Loucy (cell line): ENCODE measurements around the gene SAE1.

Source experiments
- H2AFZ ChIP-seq: fragments of 200-600 bp; sonication (generic); 2 replicates; pipeline ENCODE4 v1.6.0; 2016; ENCODE audit warnings: antibody characterized with exemption, mild to moderate bottlenecking, low read length, moderate library complexity
- H3F3A ChIP-seq: fragments of 200-600 bp; 2 replicates; pipeline ENCODE4 v1.6.0; 2016; ENCODE audit warnings: antibody characterized with exemption, low read depth, mild to moderate bottlenecking
- H3K27me3 ChIP-seq: fragments of 200-600 bp; sonication (generic); 2 replicates; pipeline ENCODE4 v1.6.1; 2014; ENCODE audit warnings: low read length, mild to moderate bottlenecking; ENCODE audit not compliant: insufficient read depth, poor library complexity, severe bottlenecking
- H3K36me3 ChIP-seq: fragments of 200-600 bp; sonication (generic); 2 replicates; pipeline ENCODE4 v1.6.1; 2016; ENCODE audit warnings: low read length; ENCODE audit not compliant: insufficient read depth
- H3K4me1 ChIP-seq: fragments of 200-600 bp; sonication (generic); 2 replicates; pipeline ENCODE4 v1.5.1; 2014; ENCODE audit warnings: low read length, mild to moderate bottlenecking; ENCODE audit not compliant: insufficient read depth, poor library complexity, severe bottlenecking
- H3K4me2 ChIP-seq: fragments of 200-600 bp; sonication (generic); 2 replicates; pipeline ENCODE4 v1.6.0; 2014; ENCODE audit warnings: antibody characterized with exemption, low read length, low read depth, mild to moderate bottlenecking; ENCODE audit not compliant: poor library complexity, severe bottlenecking
- H3K4me3 ChIP-seq: fragments of 200-600 bp; sonication (generic); 2 replicates; pipeline ENCODE4 v1.5.1; 2014; ENCODE audit warnings: low read length, mild to moderate bottlenecking, mixed read lengths; ENCODE audit not compliant: poor library complexity, severe bottlenecking
- H3K79me2 ChIP-seq: fragments of 200-600 bp; sonication (generic); 2 replicates; pipeline ENCODE4 v1.6.1; 2014; ENCODE audit warnings: low read length; ENCODE audit not compliant: insufficient read depth
- H3K9ac ChIP-seq: fragments of 200-600 bp; sonication (generic); 2 replicates; pipeline ENCODE4 v1.6.0; 2014; ENCODE audit warnings: mild to moderate bottlenecking, low read depth, low read length, moderate library complexity; ENCODE audit not compliant: poor library complexity, severe bottlenecking
- H3K9me2 ChIP-seq: fragments of 200-600 bp; sonication (generic); replicated peaks from 2 replicates; pipeline ENCODE4 v1.6.1; 2016; ENCODE audit warnings: low read depth, low read length, mixed read lengths
- H3K9me3 ChIP-seq: fragments of 200-600 bp; sonication (generic); 2 replicates; pipeline ENCODE4 v1.6.1; 2014; ENCODE audit warnings: mild to moderate bottlenecking, antibody characterized with exemption, low read length, low read depth; ENCODE audit not compliant: insufficient read depth
- H4K20me1 ChIP-seq: fragments of 200-600 bp; sonication (generic); 2 replicates; pipeline ENCODE4 v1.6.0; 2014; ENCODE audit warnings: antibody characterized with exemption, low read length, mild to moderate bottlenecking; ENCODE audit not compliant: insufficient read depth, poor library complexity, severe bottlenecking
- EZH2phosphoT487 ChIP-seq: fragments of 200-600 bp; IDR thresholded peaks from 2 replicates; pipeline ENCODE4 v1.6.1; 2018; ENCODE audit warnings: antibody characterized with exemption, mild to moderate bottlenecking, moderate library complexity, borderline replicate concordance
- TF ChIP-seq, protein P1 (sequence below): fragments of 200-600 bp; sonication (generic); conservative IDR thresholded peaks from 2 replicates; pipeline ENCODE4 v1.5.1; 2014; ENCODE audit warnings: mild to moderate bottlenecking, antibody characterized with exemption, low read length

Gene SAE1

DNA sequence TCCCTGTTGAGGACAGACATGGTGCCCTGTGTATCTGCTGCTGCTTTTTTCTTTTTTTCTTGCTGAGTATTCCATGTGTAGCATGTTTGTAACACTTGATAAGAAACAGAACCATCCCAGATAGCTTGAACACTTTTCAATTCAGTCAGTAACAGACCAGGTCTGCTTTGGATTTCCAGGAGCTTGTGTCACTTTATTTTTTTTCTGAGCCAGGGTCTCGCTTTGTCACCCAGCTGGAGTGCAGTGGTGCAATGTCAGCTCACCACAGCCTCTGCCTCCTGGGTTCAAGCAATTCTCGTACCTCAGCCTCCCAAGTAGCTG lies 56.7 kb downstream of the SAE1 start:
- Histone ChIP-seq H2AFZ (no peak overlapping the region), H3K9me2 (no peaks in the 10 kb centered on the region), H3K9ac (no peak overlapping the region), H3K4me2 (no peak overlapping the region), H4K20me1 (peaks cover 37% of the 10 kb centered on the region), H3K36me3 (peaks cover 86% of the 10 kb centered on the region; the same call in 1 of the 2 replicates), H3F3A (no peaks in the 10 kb centered on the region), H3K79me2 (peaks cover 55% of the 10 kb centered on the region; the same call in 1 of the 2 replicates), H3K27me3 (no peaks in the 10 kb centered on the region), H3K9me3 (no peaks in the 10 kb centered on the region), H3K4me3 (no peak overlapping the region), H3K4me1 (no peaks in the 10 kb centered on the region)
- TF ChIP-seq EZH2phosphoT487: no peak
- TF ChIP-seq, protein P1, sequence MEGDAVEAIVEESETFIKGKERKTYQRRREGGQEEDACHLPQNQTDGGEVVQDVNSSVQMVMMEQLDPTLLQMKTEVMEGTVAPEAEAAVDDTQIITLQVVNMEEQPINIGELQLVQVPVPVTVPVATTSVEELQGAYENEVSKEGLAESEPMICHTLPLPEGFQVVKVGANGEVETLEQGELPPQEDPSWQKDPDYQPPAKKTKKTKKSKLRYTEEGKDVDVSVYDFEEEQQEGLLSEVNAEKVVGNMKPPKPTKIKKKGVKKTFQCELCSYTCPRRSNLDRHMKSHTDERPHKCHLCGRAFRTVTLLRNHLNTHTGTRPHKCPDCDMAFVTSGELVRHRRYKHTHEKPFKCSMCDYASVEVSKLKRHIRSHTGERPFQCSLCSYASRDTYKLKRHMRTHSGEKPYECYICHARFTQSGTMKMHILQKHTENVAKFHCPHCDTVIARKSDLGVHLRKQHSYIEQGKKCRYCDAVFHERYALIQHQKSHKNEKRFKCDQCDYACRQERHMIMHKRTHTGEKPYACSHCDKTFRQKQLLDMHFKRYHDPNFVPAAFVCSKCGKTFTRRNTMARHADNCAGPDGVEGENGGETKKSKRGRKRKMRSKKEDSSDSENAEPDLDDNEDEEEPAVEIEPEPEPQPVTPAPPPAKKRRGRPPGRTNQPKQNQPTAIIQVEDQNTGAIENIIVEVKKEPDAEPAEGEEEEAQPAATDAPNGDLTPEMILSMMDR: no peak

DNA sequence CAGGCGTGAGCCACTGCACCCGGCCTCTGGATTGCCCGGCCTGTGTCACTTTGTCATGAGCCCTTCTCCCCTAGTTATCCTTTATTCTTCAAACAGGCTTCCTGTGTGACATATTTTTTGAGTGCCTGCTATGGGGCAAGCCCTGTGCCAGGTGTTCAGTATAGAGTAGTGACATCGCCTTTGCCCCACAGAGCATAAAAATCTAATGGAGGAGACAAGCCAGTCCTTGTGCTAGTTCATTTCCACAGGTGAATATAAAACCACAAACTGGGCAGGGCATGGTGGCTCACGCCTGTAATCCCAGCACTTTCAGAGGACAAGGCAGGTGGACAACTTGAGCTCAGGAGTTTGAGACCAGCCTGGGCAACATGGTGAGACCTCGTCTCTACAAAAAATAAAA lies 57.2 kb downstream of the SAE1 start:
- Histone ChIP-seq H3K4me3 (no peak overlapping the region), H3K27me3 (no peaks in the 10 kb centered on the region), H3K9ac (no peak overlapping the region), H3K9me3 (no peaks in the 10 kb centered on the region), H3K4me2 (no peak overlapping the region), H3K36me3 (peaks cover 81% of the 10 kb centered on the region; the same call in 1 of the 2 replicates), H4K20me1 (peaks cover 40% of the 10 kb centered on the region), H3K79me2 (peaks cover 55% of the 10 kb centered on the region; the same call in 1 of the 2 replicates), H3K4me1 (no peaks in the 10 kb centered on the region), H3K9me2 (no peaks in the 10 kb centered on the region), H3F3A (no peaks in the 10 kb centered on the region), H2AFZ (no peak overlapping the region)
- TF ChIP-seq EZH2phosphoT487: no peak
- TF ChIP-seq, protein P1: no peak

DNA sequence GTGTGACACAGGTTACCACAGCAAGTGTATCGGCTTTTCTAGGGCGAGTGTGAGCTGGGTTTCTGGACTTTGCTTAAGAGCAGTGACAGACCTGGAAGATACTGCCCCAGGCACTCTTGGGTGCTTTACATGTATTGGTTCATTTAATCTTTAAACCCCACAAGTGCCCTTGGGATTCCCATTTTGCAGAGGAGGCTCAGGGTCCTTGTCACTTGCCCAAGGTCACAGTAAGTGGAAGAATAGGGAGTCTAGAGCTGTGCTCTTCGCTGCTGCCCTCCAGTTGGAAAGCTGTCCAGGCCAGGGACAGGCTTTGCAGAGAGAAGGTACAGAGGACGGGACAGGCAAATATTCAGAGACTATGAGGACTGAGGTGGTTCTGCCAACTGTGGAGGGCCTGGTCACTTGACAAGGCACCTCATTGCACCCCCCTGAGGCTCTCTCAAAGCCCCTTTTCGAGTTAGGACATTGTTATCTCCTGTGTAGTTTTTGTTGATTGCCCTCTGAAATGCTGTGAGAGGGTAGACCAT lies 57.9 kb downstream of the SAE1 start:
- Histone ChIP-seq H3K9ac (no peak overlapping the region), H3K36me3 (peaks cover 75% of the 10 kb centered on the region; the same call in 1 of the 2 replicates), H3K4me2 (no peak overlapping the region)

More for the DNA sequence above, 57.9 kb downstream of the SAE1 start:
- Histone ChIP-seq H3K79me2 (peaks cover 58% of the 10 kb centered on the region; the same call in 1 of the 2 replicates), H3K4me1 (no peaks in the 10 kb centered on the region), H3K4me3 (no peak overlapping the region), H3K27me3 (no peaks in the 10 kb centered on the region), H3F3A (no peaks in the 10 kb centered on the region), H4K20me1 (peaks cover 41% of the 10 kb centered on the region), H3K9me3 (no peaks in the 10 kb centered on the region), H2AFZ (no peak overlapping the region), H3K9me2 (no peaks in the 10 kb centered on the region)
- TF ChIP-seq, protein P1: no peak
- TF ChIP-seq EZH2phosphoT487: no peak
